Measurements from ENCODE around the gene FECH. TPM values are rescaled to one million over a fixed set of nuclear protein-coding genes. Genes with fewer than 3 reads are reported as not detected.

The FECH gene
- total and polyA plus RNA-seq, 8 donors = 0.58 to 387 (median 8.2) TPM

GRCh38 chr18:57624988-57625387 is 38.5 kb upstream of the FECH start:
- intact Hi-C loops (cut with DNase I; ENCODE audit: low total_unique reads) = no loop called here
- 69 to 85% (median 78%) methylated on average over 4 of the region's 4 CpGs for WGBS, 5 donors
- Histone ChIP-seq H3K9me3 (no peaks in the 10 kb centered on the region), H3K27ac (no peak overlapping the region), H3K27me3 (no peaks in the 10 kb centered on the region), H3K4me1 (peaks cover 7 to 24% (median 19%) of the 10 kb centered on the region in 4 donors), H3K36me3 (peaks cover 0 to under 1% (median under 1%) of the 10 kb centered on the region in 4 donors), H3K4me3 (no peak overlapping the region)
- no peak for DNase-seq
- TF ChIP-seq POLR2AphosphoS5 (IDR thresholded peaks at IDR 0.05) (no peak), POLR2A (IDR thresholded peaks at IDR 0.05) (no peak), CTCF (IDR thresholded peaks at IDR 0.05) (no peak), EP300 (IDR thresholded peaks at IDR 0.05) (no peak)

- Histone ChIP-seq H3K4me1 (peaks cover 10 to 34% (median 26%) of the 10 kb centered on the region in 4 donors), H3K36me3 (peaks cover 0 to 31% (median 30%) of the 10 kb centered on the region in 4 donors), H3K9me3 (no peaks in the 10 kb centered on the region), H3K4me3 (peak overlapping the region; percentile 63 to 95 (median 86)), H3K27ac (peak overlapping the region; percentile 92 to 99 (median 95)), H3K27me3 (no peaks in the 10 kb centered on the region)
- intact Hi-C loops (cut with DNase I; ENCODE audit: low total_unique reads) = no loop called here
- TF ChIP-seq CTCF (IDR thresholded peaks at IDR 0.05) = no peak
- no peak for TF ChIP-seq EP300 (IDR thresholded peaks at IDR 0.05)
- TF ChIP-seq POLR2A (IDR thresholded peaks at IDR 0.05) = no peak
- TF ChIP-seq POLR2AphosphoS5 (IDR thresholded peaks at IDR 0.05) = no peak
- 0 to 2% (median 0%) methylated on average over 6 to 20 of the region's 20 CpGs for WGBS, 5 donors
- DNase-seq = peak in 1 of 2 donors; percentile 28
Observed at GRCh38 chr18:57621246-57621604, 34.7 kb upstream of the FECH start.

- H3K27ac ChIP-seq = no peak overlapping the region
- H3K9me3 ChIP-seq = no peaks in the 10 kb centered on the region
- peaks cover 6 to 44% (median 43%) of the 10 kb centered on the region in 4 donors for H3K36me3 ChIP-seq
- H3K4me1 ChIP-seq = peaks cover 10 to 34% (median 26%) of the 10 kb centered on the region in 4 donors
- intact Hi-C loops (cut with DNase I; ENCODE audit: low total_unique reads) = no loop called here
- DNase-seq = no peak
- no peaks in the 10 kb centered on the region for H3K27me3 ChIP-seq
- no peak for TF ChIP-seq CTCF (IDR thresholded peaks at IDR 0.05)
- TF ChIP-seq EP300 (IDR thresholded peaks at IDR 0.05) = no peak
- TF ChIP-seq POLR2A (IDR thresholded peaks at IDR 0.05) = no peak
- no peak for TF ChIP-seq POLR2AphosphoS5 (IDR thresholded peaks at IDR 0.05)
- peak overlapping the region in 1 of 4 donors; percentile 88 for H3K4me3 ChIP-seq
- 91 to 100% (median 96%) methylated on average over 3 of the region's 3 CpGs for WGBS, 5 donors
Observed at GRCh38 chr18:57619876-57620275, 33.4 kb upstream of the FECH start.

- no peak overlapping the region for H3K4me3 ChIP-seq
- no peaks in the 10 kb centered on the region for H3K27me3 ChIP-seq
- peaks cover 10 to 34% (median 26%) of the 10 kb centered on the region in 4 donors for H3K4me1 ChIP-seq
- TF ChIP-seq POLR2AphosphoS5 (IDR thresholded peaks at IDR 0.05) = no peak
- TF ChIP-seq POLR2A (IDR thresholded peaks at IDR 0.05) = no peak
- TF ChIP-seq EP300 (IDR thresholded peaks at IDR 0.05) = no peak
- no peak for TF ChIP-seq CTCF (IDR thresholded peaks at IDR 0.05)
- DNase-seq = no peak
- no peak overlapping the region for H3K27ac ChIP-seq
- H3K9me3 ChIP-seq = no peaks in the 10 kb centered on the region
- intact Hi-C loops (cut with DNase I; ENCODE audit: low total_unique reads) = no loop called here
- WGBS, 5 donors = 77 to 87% (median 83%) methylated on average over 3 of the region's 3 CpGs
- H3K36me3 ChIP-seq = peaks cover 14 to 54% (median 52%) of the 10 kb centered on the region in 4 donors
Observed at GRCh38 chr18:57618910-57619309, 32.4 kb upstream of the FECH start.

Measured in stomach (tissue), 9 donors.